PFSK-1 (cell line): ENCODE data around the gene NAA80.

Experiments used
- FOXP2 ChIP-seq: optimal IDR thresholded peaks from 2 replicates; pipeline ENCODE3; 2011; ENCODE audit warnings: borderline replicate concordance, control low read depth, inconsistent platforms; ENCODE audit not compliant: insufficient read depth; ENCODE audit errors: extremely low read length, extremely low read depth
- POLR2AphosphoS5 ChIP-seq: IDR thresholded peaks from 2 replicates; pipeline ENCODE4 v1.6.1; 2012; ENCODE audit warnings: low read depth, mild to moderate bottlenecking, control low read depth, low read length, moderate library complexity
- REST ChIP-seq, 2 experiments: IDR thresholded peaks; 2 replicates each; pipeline versions ENCODE4 v1.6.1 to v1.8.0; 2011 to 2012; ENCODE audit warnings: low read depth in 2 of 2, low read length in 2 of 2, control low read depth in 1 of 2, inconsistent platforms in 1 of 2, mild to moderate bottlenecking in 1 of 2, moderate library complexity in 1 of 2; ENCODE audit not compliant: insufficient read depth in 1 of 2
- SIN3A ChIP-seq: IDR thresholded peaks from 2 replicates; pipeline ENCODE4 v1.6.1; 2012; ENCODE audit warnings: mild to moderate bottlenecking, low read length, moderate library complexity, borderline replicate concordance; ENCODE audit not compliant: insufficient read depth
- TAF1 ChIP-seq: IDR thresholded peaks from 2 replicates; pipeline ENCODE4 v1.6.1; 2012; ENCODE audit warnings: low read length, control low read depth, borderline replicate concordance; ENCODE audit not compliant: insufficient read depth

GRCh38 chr3:50268276-50268675, 30.9 kb downstream of the NAA80 start:
- TF ChIP-seq POLR2AphosphoS5 (no peak), SIN3A (no peak), REST (IDR thresholded peaks at IDR 0.05; ENCODE audit: insufficient read depth in 1 of 2, low read depth in 2 of 2, low read length in 2 of 2) (no peak), TAF1 (no peak), FOXP2 (no peak)
